ENCODE measurements around the gene MICALL2. TPM values are rescaled to one million over a fixed set of nuclear protein-coding genes. Genes with fewer than 3 reads are reported as not detected.

Gene MICALL2
- total and polyA plus RNA-seq, 2 donors (not counting 1 experiment from before 2014, with no cell fraction given), result 11.7 to 60.1 TPM

- H3K4me3 ChIP-seq (replicated peaks in 1 of 4; ENCODE audit: control extremely low read depth in 1 of 4, insufficient read depth in 1 of 4, low read depth in 3 of 4, low read length in 4 of 4), result no peak overlapping the region
- no peak for TF ChIP-seq EZH2 (IDR thresholded peaks at IDR 0.05; ENCODE audit: low read length, missing control alignments)
- no peaks in the 10 kb centered on the region for H3K79me2 ChIP-seq (ENCODE audit: control insufficient read depth, insufficient read depth, low read length)
- no peak overlapping the region for H3K27ac ChIP-seq (ENCODE audit: insufficient read depth, low read length)
- H3K4me1 ChIP-seq (ENCODE audit: control insufficient read depth, extremely low read depth, insufficient read depth, low read length), result no peaks in the 10 kb centered on the region
- H3K4me2 ChIP-seq (ENCODE audit: extremely low read depth, insufficient read depth, low read length), result no peak overlapping the region
- no peaks in the 10 kb centered on the region for H3K9me3 ChIP-seq (ENCODE audit: control insufficient read depth, insufficient read depth, low read depth, low read length)
- H3K36me3 ChIP-seq (ENCODE audit: control insufficient read depth, insufficient read depth, low read length), result no peaks in the 10 kb centered on the region
- no peak overlapping the region for H2AFZ ChIP-seq (ENCODE audit: low read length)
- H3K9ac ChIP-seq (ENCODE audit: insufficient read depth, low read length), result no peak overlapping the region
- no peak for DNase-seq (ENCODE audit: low read depth in 2 of 2)
- H4K20me1 ChIP-seq (ENCODE audit: control insufficient read depth, extremely low read depth, insufficient read depth, low read length), result no peaks in the 10 kb centered on the region
- peaks cover 11% of the 10 kb centered on the region for H3K27me3 ChIP-seq (ENCODE audit: control insufficient read depth, insufficient read depth, low read length)
Observed at GRCh38 chr7:1422512-1423263, 36.6 kb downstream of the MICALL2 start.

GRCh38 chr7:1421946-1422345 lies 37.3 kb downstream of the MICALL2 start:
- H3K79me2 ChIP-seq (ENCODE audit: control insufficient read depth, insufficient read depth, low read length), result no peaks in the 10 kb centered on the region
- no peaks in the 10 kb centered on the region for H3K4me1 ChIP-seq (ENCODE audit: control insufficient read depth, extremely low read depth, insufficient read depth, low read length)
- H3K4me2 ChIP-seq (ENCODE audit: extremely low read depth, insufficient read depth, low read length), result no peak overlapping the region
- H3K9me3 ChIP-seq (ENCODE audit: control insufficient read depth, insufficient read depth, low read depth, low read length), result no peaks in the 10 kb centered on the region
- TF ChIP-seq CTCF (conservative IDR thresholded peaks at IDR 0.05 in 1 of 2, IDR thresholded peaks at IDR 0.05 in 1 of 2; ENCODE audit: low read depth in 1 of 2, low read length in 2 of 2) (no peak), EZH2 (IDR thresholded peaks at IDR 0.05; ENCODE audit: low read length, missing control alignments) (no peak)
- H3K36me3 ChIP-seq (ENCODE audit: control insufficient read depth, insufficient read depth, low read length), result no peaks in the 10 kb centered on the region
- no peak overlapping the region for H3K27ac ChIP-seq (ENCODE audit: insufficient read depth, low read length)
- H3K9ac ChIP-seq (ENCODE audit: insufficient read depth, low read length), result no peak overlapping the region
- no peak for DNase-seq (ENCODE audit: low read depth in 2 of 2)
- no peaks in the 10 kb centered on the region for H4K20me1 ChIP-seq (ENCODE audit: control insufficient read depth, extremely low read depth, insufficient read depth, low read length)
- H3K4me3 ChIP-seq (replicated peaks in 1 of 4; ENCODE audit: control extremely low read depth in 1 of 4, insufficient read depth in 1 of 4, low read depth in 3 of 4, low read length in 4 of 4), result no peak overlapping the region
- no peak overlapping the region for H2AFZ ChIP-seq (ENCODE audit: low read length)
- H3K27me3 ChIP-seq (ENCODE audit: control insufficient read depth, insufficient read depth, low read length), result peaks cover 11% of the 10 kb centered on the region

- no peaks in the 10 kb centered on the region for H3K4me1 ChIP-seq (ENCODE audit: control insufficient read depth, extremely low read depth, insufficient read depth, low read length)
- no peak overlapping the region for H2AFZ ChIP-seq (ENCODE audit: low read length)
- H3K9me3 ChIP-seq (ENCODE audit: control insufficient read depth, insufficient read depth, low read depth, low read length), result no peaks in the 10 kb centered on the region
- no peaks in the 10 kb centered on the region for H3K79me2 ChIP-seq (ENCODE audit: control insufficient read depth, insufficient read depth, low read length)
- no peaks in the 10 kb centered on the region for H3K36me3 ChIP-seq (ENCODE audit: control insufficient read depth, insufficient read depth, low read length)
- peaks cover 11% of the 10 kb centered on the region for H3K27me3 ChIP-seq (ENCODE audit: control insufficient read depth, insufficient read depth, low read length)
- no peak for DNase-seq (ENCODE audit: low read depth in 2 of 2)
- H4K20me1 ChIP-seq (ENCODE audit: control insufficient read depth, extremely low read depth, insufficient read depth, low read length), result no peaks in the 10 kb centered on the region
- no peak for TF ChIP-seq CTCF (conservative IDR thresholded peaks at IDR 0.05 in 1 of 2, IDR thresholded peaks at IDR 0.05 in 1 of 2; ENCODE audit: low read depth in 1 of 2, low read length in 2 of 2)
- no peak for TF ChIP-seq EZH2 (IDR thresholded peaks at IDR 0.05; ENCODE audit: low read length, missing control alignments)
- no peak overlapping the region for H3K4me2 ChIP-seq (ENCODE audit: extremely low read depth, insufficient read depth, low read length)
- H3K27ac ChIP-seq (ENCODE audit: insufficient read depth, low read length), result no peak overlapping the region
- H3K4me3 ChIP-seq (replicated peaks in 1 of 4; ENCODE audit: control extremely low read depth in 1 of 4, insufficient read depth in 1 of 4, low read depth in 3 of 4, low read length in 4 of 4), result no peak overlapping the region
- no peak overlapping the region for H3K9ac ChIP-seq (ENCODE audit: insufficient read depth, low read length)
Observed at GRCh38 chr7:1421020-1421790, 38.1 kb downstream of the MICALL2 start.

All from fibroblast of lung (primary cell).